GM12892 (cell line): ENCODE results near the gene ZNF599.

ENCODE experiments used
- POLR2A ChIP-seq: IDR thresholded peaks from 2 replicates; pipeline ENCODE4 v1.6.1; 2011; ENCODE audit warnings: low read depth, low read length, control low read depth
- POLR2AphosphoS5 ChIP-seq: IDR thresholded peaks from 2 replicates; pipeline ENCODE4 v1.6.1; 2011; ENCODE audit warnings: low read depth, low read length, control low read depth

GRCh38 chr19:34715357-34715756 is 57.7 kb downstream of the ZNF599 start:
- TF ChIP-seq POLR2AphosphoS5 = no peak
- no peak for TF ChIP-seq POLR2A
